Measurements from ENCODE around the gene ARIH2. TPM values are rescaled to one million over a fixed set of nuclear protein-coding genes. Genes with fewer than 3 reads are reported as not detected.

The ARIH2 gene
- total and polyA plus RNA-seq, 9 of the 15 experiments (the other 6 are each of a cell fraction or from before 2014, with no cell fraction given) = 27.0 to 120 (median 108) TPM

- no peaks in the 10 kb centered on the region for H3K9me3 ChIP-seq (replicated peaks; ENCODE audit: control insufficient read depth, insufficient read depth, low read depth, low read length)
- CTCF ChIA-PET (ENCODE audit: low intra/inter-chr PET ratio) = no interaction called here
- no peaks in the 10 kb centered on the region for H4K20me1 ChIP-seq (replicated peaks; ENCODE audit: control insufficient read depth, insufficient read depth, low read length)
- H2AFZ ChIP-seq (ENCODE audit: low read depth, low read length) = no peak overlapping the region
- no peaks in the 10 kb centered on the region for H3K9me1 ChIP-seq (ENCODE audit: control insufficient read depth, insufficient read depth, low read length)
- POLR2A ChIA-PET = interaction anchor here (1.2 kb wide), 1 partner anchor 20 kb away, joined by 4 read pairs; no protein-coding TSS in a partner anchor
- in situ Hi-C loops (cut with MboI) = no loop called here
- H3K4me1 ChIP-seq (replicated peaks in 1 of 2; ENCODE audit: control insufficient read depth in 2 of 2, insufficient read depth in 2 of 2, low read length in 2 of 2) = no peaks in the 10 kb centered on the region
- DNase-seq (ENCODE audit: extremely low read depth in 1 of 4, low spot score in 3 of 4) = no peak
- BruUV-seq (replicated peaks) = no TSS peak
- TF ChIP-seq RBM15 (IDR thresholded peaks at IDR 0.05; ENCODE audit: insufficient read depth, low read length) (no peak), HINFP (tag; conservative IDR thresholded peaks at IDR 0.05; ENCODE audit: low read depth) (no peak), POLR2AphosphoS5 (IDR thresholded peaks at IDR 0.05; ENCODE audit: control insufficient read depth, insufficient read depth, low read depth, low read length) (no peak)
- intact Hi-C loops (cut with micrococcal nuclease) = no loop called here
- no peaks in the 10 kb centered on the region for H3K27me3 ChIP-seq (ENCODE audit: control insufficient read depth in 2 of 2, insufficient read depth in 2 of 2, low read length in 2 of 2)
- H3K9ac ChIP-seq (ENCODE audit: insufficient read depth in 1 of 2, low read depth in 2 of 2, low read length in 2 of 2) = no peak overlapping the region
- H3K36me3 ChIP-seq (ENCODE audit: control insufficient read depth, insufficient read depth, low read length) = peaks cover 79% of the 10 kb centered on the region
- H3K79me2 ChIP-seq (ENCODE audit: control insufficient read depth, insufficient read depth, low read length) = no peaks in the 10 kb centered on the region; the same call in 2 of the 3 replicates
- WGBS (ENCODE audit: insufficient coverage, low coverage, missing lambda C conversion rate) = 96% methylated on average over 3 of the region's 3 CpGs
- FAIRE-seq = no peak
- no peak overlapping the region for H3K4me3 ChIP-seq
- no peak overlapping the region for H3K4me2 ChIP-seq (ENCODE audit: insufficient read depth, low read length)
- ATAC-seq = no peak
- H3K27ac ChIP-seq (ENCODE audit: extremely low read depth, low read depth, low read length) = no peak overlapping the region
Measured at GRCh38 chr3:48966367-48966766, 47.7 kb downstream of the ARIH2 start.

GRCh38 chr3:48966876-48967361, 48.3 kb downstream of the ARIH2 start:
- intact Hi-C loops (cut with micrococcal nuclease) = no loop called here
- TF ChIP-seq ZFP36 (IDR thresholded peaks at IDR 0.05; ENCODE audit: low read depth, low read length, partially characterized antibody) = peak; percentile 58
- TF ChIP-seq ATF2 (CRISPR knock-in tag; IDR thresholded peaks at IDR 0.05) = no peak
- no peak overlapping the region for H3K4me3 ChIP-seq
- POLR2A ChIA-PET = interaction anchor here (1.2 kb wide), 1 partner anchor 19 kb away, joined by 4 read pairs; no protein-coding TSS in a partner anchor
- no peak overlapping the region for H3K9ac ChIP-seq (ENCODE audit: insufficient read depth in 1 of 2, low read depth in 2 of 2, low read length in 2 of 2)
- peaks cover 79% of the 10 kb centered on the region for H3K36me3 ChIP-seq (ENCODE audit: control insufficient read depth, insufficient read depth, low read length)
- H3K9me3 ChIP-seq (replicated peaks; ENCODE audit: control insufficient read depth, insufficient read depth, low read depth, low read length) = no peaks in the 10 kb centered on the region
- ATAC-seq = no peak
- no peak for FAIRE-seq
- in situ Hi-C loops (cut with MboI) = no loop called here
- DNase-seq (ENCODE audit: extremely low read depth in 1 of 4, low spot score in 3 of 4) = no peak
- no peaks in the 10 kb centered on the region; the same call in 2 of the 3 replicates for H3K79me2 ChIP-seq (ENCODE audit: control insufficient read depth, insufficient read depth, low read length)
- no peak overlapping the region for H3K4me2 ChIP-seq (ENCODE audit: insufficient read depth, low read length)
- H3K27me3 ChIP-seq (ENCODE audit: control insufficient read depth in 2 of 2, insufficient read depth in 2 of 2, low read length in 2 of 2) = no peaks in the 10 kb centered on the region
- CTCF ChIA-PET (ENCODE audit: low intra/inter-chr PET ratio) = no interaction called here
- H2AFZ ChIP-seq (ENCODE audit: low read depth, low read length) = no peak overlapping the region
- no peaks in the 10 kb centered on the region for H4K20me1 ChIP-seq (replicated peaks; ENCODE audit: control insufficient read depth, insufficient read depth, low read length)
- H3K9me1 ChIP-seq (ENCODE audit: control insufficient read depth, insufficient read depth, low read length) = no peaks in the 10 kb centered on the region
- no peaks in the 10 kb centered on the region for H3K4me1 ChIP-seq (replicated peaks in 1 of 2; ENCODE audit: control insufficient read depth in 2 of 2, insufficient read depth in 2 of 2, low read length in 2 of 2)
- BruUV-seq (replicated peaks) = no TSS peak
- H3K27ac ChIP-seq (ENCODE audit: extremely low read depth, low read depth, low read length) = no peak overlapping the region
- WGBS (ENCODE audit: insufficient coverage, low coverage, missing lambda C conversion rate) = 90% methylated on average over 7 of the region's 7 CpGs
